Thyroid gland (tissue), 4 donors: ENCODE results near the gene SRPRB. TPM values are rescaled to one million over a fixed set of nuclear protein-coding genes. Genes with fewer than 3 reads are reported as not detected.

Experiments used
- DNase-seq, 2 donors: peaks; one replicate each; pipeline ENCODE4 v3.0.0-alpha.2; 2019
- H3K27ac ChIP-seq, 3 donors: fragments of 200-600 bp; sonication (generic); 1 replicate in 2 of 3; 2 replicates in 1 of 3; pipeline ENCODE4 v1.5.1; 2016 to 2019; ENCODE audit warnings: mild to moderate bottlenecking in 1 of 3, moderate library complexity in 1 of 3
- H3K27me3 ChIP-seq: fragments of 200-600 bp; sonication (generic); one replicate; pipeline ENCODE4 v1.5.1; 2019
- H3K36me3 ChIP-seq, 2 donors: fragments of 200-600 bp; sonication (generic); one replicate each; pipeline ENCODE4 v1.5.1; 2016 to 2019
- H3K4me1 ChIP-seq, 2 donors: fragments of 200-600 bp; sonication (generic); one replicate each; pipeline ENCODE4 v1.5.1; 2017 to 2019
- H3K4me3 ChIP-seq, 3 donors: fragments of 200-600 bp; sonication (generic); replicated peaks in 1 of 3; 1 replicate in 2 of 3; 2 replicates in 1 of 3; pipeline ENCODE4 v1.5.1; 2016; ENCODE audit warnings: mild to moderate bottlenecking in 1 of 3
- H3K9me3 ChIP-seq: fragments of 200-600 bp; sonication (generic); one replicate; pipeline ENCODE4 v1.5.1; 2017
- POLR2A ChIP-seq, 2 donors: fragments of 450-650 bp; IDR thresholded peaks; one replicate each; pipeline ENCODE4 v1.6.1; 2017; ENCODE audit warnings: antibody characterized with exemption in 2 of 2, mild to moderate bottlenecking in 2 of 2, moderate library complexity in 1 of 2
- WGBS, 2 donors: methylation state at CpG; one replicate each; pipeline ENCODE4 v1.1.5; 2017; 5-methylcytosine and 5-hydroxymethylcytosine counted together
- intact Hi-C: fragments of 100-400 bp; cut with DNase I; formaldehyde crosslinking; loops from one replicate; pipeline ENCODE4 v1.15.1; 2023
- total RNA-seq, 4 donors: library from RNA; depleted of rRNA; stranded (reverse); fragments of >200 nt; gene quantifications; one replicate each; pipeline ENCODE4 v1.2.3, GENCODE V29; 2016
- TF ChIP-seq, protein P1 (sequence below), 6 experiments: fragments of 200-600 bp in 3 of 6; fragments of 450-650 bp in 3 of 6; sonication (generic) in 3 of 6; IDR thresholded peaks; one replicate each; pipeline ENCODE4 v1.5.1; 2016 to 2019; ENCODE audit warnings: antibody characterized with exemption in 6 of 6, mild to moderate bottlenecking in 2 of 6, inconsistent platforms in 1 of 6, moderate library complexity in 1 of 6

The SRPRB gene
- total RNA-seq, 4 donors from 2014 or later, result 26.9 to 55.9 (median 45.2) TPM

DNA sequence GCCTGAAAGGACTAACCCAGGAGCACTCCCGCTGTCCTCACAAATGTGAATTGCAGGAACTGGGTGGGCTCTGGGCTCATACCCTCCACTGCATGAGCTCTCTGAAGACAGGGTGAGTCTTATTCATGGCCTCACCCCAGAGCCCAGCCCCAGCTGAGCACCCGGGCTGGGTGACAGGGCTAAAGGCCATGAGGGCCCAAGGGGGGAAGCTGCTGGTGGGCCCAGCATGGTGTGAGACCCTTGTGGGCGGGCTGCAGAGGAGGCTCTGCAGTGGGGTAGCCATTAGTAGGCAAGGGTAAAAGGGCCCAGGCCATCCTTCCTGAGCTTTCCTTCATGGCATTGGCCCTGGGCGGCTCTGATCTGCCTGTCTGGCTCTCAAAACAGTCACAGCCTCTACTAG lies 30.3 kb downstream of the SRPRB start:
- Histone ChIP-seq H3K27me3 (no peaks in the 10 kb centered on the region), H3K36me3 (no peaks in the 10 kb centered on the region), H3K4me3 (no peak overlapping the region), H3K9me3 (no peaks in the 10 kb centered on the region), H3K4me1 (no peaks in the 10 kb centered on the region), H3K27ac (no peak overlapping the region)
- no peak for DNase-seq
- intact Hi-C loops, result no loop called here
- WGBS, 2 donors, result 92 to 93% methylated on average over 4 of the region's 4 CpGs
- TF ChIP-seq, protein P1, sequence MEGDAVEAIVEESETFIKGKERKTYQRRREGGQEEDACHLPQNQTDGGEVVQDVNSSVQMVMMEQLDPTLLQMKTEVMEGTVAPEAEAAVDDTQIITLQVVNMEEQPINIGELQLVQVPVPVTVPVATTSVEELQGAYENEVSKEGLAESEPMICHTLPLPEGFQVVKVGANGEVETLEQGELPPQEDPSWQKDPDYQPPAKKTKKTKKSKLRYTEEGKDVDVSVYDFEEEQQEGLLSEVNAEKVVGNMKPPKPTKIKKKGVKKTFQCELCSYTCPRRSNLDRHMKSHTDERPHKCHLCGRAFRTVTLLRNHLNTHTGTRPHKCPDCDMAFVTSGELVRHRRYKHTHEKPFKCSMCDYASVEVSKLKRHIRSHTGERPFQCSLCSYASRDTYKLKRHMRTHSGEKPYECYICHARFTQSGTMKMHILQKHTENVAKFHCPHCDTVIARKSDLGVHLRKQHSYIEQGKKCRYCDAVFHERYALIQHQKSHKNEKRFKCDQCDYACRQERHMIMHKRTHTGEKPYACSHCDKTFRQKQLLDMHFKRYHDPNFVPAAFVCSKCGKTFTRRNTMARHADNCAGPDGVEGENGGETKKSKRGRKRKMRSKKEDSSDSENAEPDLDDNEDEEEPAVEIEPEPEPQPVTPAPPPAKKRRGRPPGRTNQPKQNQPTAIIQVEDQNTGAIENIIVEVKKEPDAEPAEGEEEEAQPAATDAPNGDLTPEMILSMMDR (IDR thresholded peaks at IDR 0.05), result no peak
- no peak for TF ChIP-seq POLR2A (IDR thresholded peaks at IDR 0.05)

DNA sequence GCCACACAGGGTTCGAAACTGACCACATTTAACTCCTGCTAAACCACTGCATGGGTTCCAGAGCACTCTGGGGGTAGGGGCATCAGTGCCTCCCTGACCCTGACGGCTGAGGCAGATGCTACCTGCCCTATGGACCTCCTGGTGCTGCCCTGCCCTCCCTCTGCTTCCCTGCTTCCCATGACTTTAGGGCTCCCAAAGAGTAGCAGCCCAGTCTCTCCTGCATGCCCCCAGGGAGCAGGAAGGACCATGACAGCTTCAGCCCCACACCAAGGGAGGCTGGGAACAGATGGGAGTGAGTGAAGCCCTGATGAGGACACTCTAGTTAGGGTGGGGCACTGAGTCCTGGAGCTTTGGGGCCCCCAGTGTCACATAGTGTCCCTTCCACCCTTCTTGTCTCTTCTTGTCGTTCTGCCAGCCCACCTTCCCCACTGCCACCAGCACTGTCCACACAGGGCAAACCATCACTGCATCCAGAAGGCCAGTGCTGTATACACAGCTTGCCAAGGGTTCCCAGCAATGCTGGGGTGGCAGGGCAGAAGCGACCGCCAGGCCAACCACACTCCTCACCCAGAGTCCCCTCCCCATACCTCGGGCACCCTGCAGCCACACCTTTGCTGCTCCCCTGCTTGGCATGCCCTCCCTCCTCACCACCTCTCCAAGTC lies 31.0 kb downstream of the SRPRB start:
- TF ChIP-seq, protein P1 (IDR thresholded peaks at IDR 0.05), result no peak
- no peak for TF ChIP-seq POLR2A (IDR thresholded peaks at IDR 0.05)
- no peaks in the 10 kb centered on the region for H3K36me3 ChIP-seq
- no peaks in the 10 kb centered on the region for H3K4me1 ChIP-seq
- H3K4me3 ChIP-seq, result no peak overlapping the region
- no peaks in the 10 kb centered on the region for H3K27me3 ChIP-seq
- intact Hi-C loops, result no loop called here
- 78 to 86% methylated on average over 4 to 5 of the region's 6 CpGs for WGBS, 2 donors
- no peaks in the 10 kb centered on the region for H3K9me3 ChIP-seq
- no peak overlapping the region for H3K27ac ChIP-seq
- no peak for DNase-seq

GRCh38 chr3:133837487-133838295 lies 32.1 kb downstream of the SRPRB start:
- Histone ChIP-seq H3K27ac (no peak overlapping the region), H3K4me3 (no peak overlapping the region), H3K9me3 (no peaks in the 10 kb centered on the region), H3K36me3 (no peaks in the 10 kb centered on the region), H3K27me3 (no peaks in the 10 kb centered on the region), H3K4me1 (no peaks in the 10 kb centered on the region)
- no peak for TF ChIP-seq POLR2A (IDR thresholded peaks at IDR 0.05)
- intact Hi-C loops, result no loop called here
- DNase-seq, result no peak
- WGBS, 2 donors, result 90 to 91% methylated on average over 18 to 22 of the region's 22 CpGs

DNA sequence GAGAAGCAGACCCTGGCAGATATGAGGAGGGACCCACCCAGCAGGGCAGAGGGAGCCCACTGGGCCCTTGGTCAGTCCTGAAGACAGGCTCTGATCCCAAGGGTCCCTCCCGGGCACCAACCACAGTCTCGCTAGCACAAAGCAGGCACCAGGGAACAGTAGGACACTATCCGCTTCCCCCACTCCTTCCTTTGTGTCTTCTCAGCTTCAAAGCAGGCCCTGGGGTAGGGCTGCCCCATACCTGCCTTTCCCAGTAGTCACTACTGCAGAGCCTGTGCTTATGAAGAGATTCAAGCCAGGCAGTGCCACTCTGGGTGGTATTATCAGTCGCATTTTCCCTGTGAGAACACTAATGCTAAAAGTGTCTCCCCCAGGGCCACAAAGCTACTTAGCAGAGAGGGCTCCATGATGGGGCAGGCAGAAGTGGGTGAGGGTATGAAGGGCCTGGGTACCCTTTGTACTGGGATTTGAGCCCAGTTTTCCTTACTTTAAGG lies 32.7 kb downstream of the SRPRB start:
- intact Hi-C loops, result no loop called here
- Histone ChIP-seq H3K4me1 (no peaks in the 10 kb centered on the region), H3K27me3 (no peaks in the 10 kb centered on the region), H3K36me3 (no peaks in the 10 kb centered on the region), H3K9me3 (no peaks in the 10 kb centered on the region), H3K27ac (no peak overlapping the region), H3K4me3 (no peak overlapping the region)
- TF ChIP-seq, protein P1 (IDR thresholded peaks at IDR 0.05), result no peak
- TF ChIP-seq POLR2A (IDR thresholded peaks at IDR 0.05), result no peak
- DNase-seq, result no peak
- WGBS, 2 donors, result 94% methylated on average over 3 to 4 of the region's 4 CpGs

- Histone ChIP-seq H3K27ac (no peak overlapping the region), H3K36me3 (no peaks in the 10 kb centered on the region), H3K4me3 (no peak overlapping the region), H3K4me1 (no peaks in the 10 kb centered on the region), H3K27me3 (no peaks in the 10 kb centered on the region), H3K9me3 (no peaks in the 10 kb centered on the region)
- DNase-seq, result no peak
- TF ChIP-seq POLR2A (IDR thresholded peaks at IDR 0.05), result no peak
- TF ChIP-seq, protein P1 (IDR thresholded peaks at IDR 0.05), result no peak
- intact Hi-C loops, result no loop called here
- WGBS, 2 donors, result 92 to 93% methylated on average over 6 to 7 of the region's 12 CpGs
Measured at GRCh38 chr3:133838916-133839800, 33.5 kb downstream of the SRPRB start.
